OCI-LY7 (cell line): Measurements from ENCODE around the gene ARPC2.

Source experiments
- CTCF ChIP-seq: fragments of 200-600 bp; sonication (generic); conservative IDR thresholded peaks from 2 replicates; pipeline ENCODE4 v1.5.1; 2014; ENCODE audit warnings: mild to moderate bottlenecking, antibody characterized with exemption, low read length, moderate library complexity, mixed read lengths
- EZH2phosphoT487 ChIP-seq: fragments of 200-600 bp; sonication (generic); IDR thresholded peaks from 2 replicates; pipeline ENCODE4 v1.6.1; 2018; ENCODE audit warnings: low read depth, borderline replicate concordance, mild to moderate bottlenecking, mixed run types, antibody characterized with exemption, low read length, moderate library complexity, mixed read lengths

- TF ChIP-seq CTCF, result no peak
- TF ChIP-seq EZH2phosphoT487, result no peak
Observed at GRCh38 chr2:218259099-218259961, 42.3 kb downstream of the ARPC2 start.
